Activated CD4-positive, alpha-beta memory T cell treated with anti-CD3 and anti-CD28 coated beads, Interleukin-2, amount 10 ng/mL, durations not matched to agents 7 days and 5 days (primary cell): ENCODE data around the gene MYRF. TPM values are rescaled to one million over a fixed set of nuclear protein-coding genes. Genes with fewer than 3 reads are reported as not detected.

Experiments used
- CTCF ChIA-PET: fragments of 350-600 bp; sonication (Branson Sonifier 250); formaldehyde crosslinking; loops from one replicate; lab custom pipeline; 2021; ENCODE audit warnings: antibody characterized with exemption, inconsistent platforms; lab: Charles Lee
- POLR2A ChIA-PET: fragments of 350-600 bp; sonication (Branson Sonifier 250); formaldehyde crosslinking; loops from one replicate; lab custom pipeline; 2021; ENCODE audit warnings: antibody characterized with exemption; lab: Charles Lee
- DNase-seq: peaks from one replicate; pipeline ENCODE4 v3.0.0-alpha.2; 2020
- H3K27ac Mint-ChIP-seq: one replicate; pipeline ENCODE4 v1.8.0; 2021; ENCODE audit warnings: mild to moderate bottlenecking, mixed read lengths
- H3K27me3 Mint-ChIP-seq: one replicate; pipeline ENCODE4 v1.8.0; 2021; ENCODE audit warnings: mixed read lengths
- H3K36me3 Mint-ChIP-seq: one replicate; pipeline ENCODE4 v1.8.0; 2021; ENCODE audit warnings: low read depth, mixed read lengths
- H3K4me1 Mint-ChIP-seq: one replicate; pipeline ENCODE4 v1.8.0; 2021; ENCODE audit warnings: mixed read lengths
- H3K4me3 Mint-ChIP-seq: one replicate; pipeline ENCODE4 v1.8.0; 2021; ENCODE audit warnings: mild to moderate bottlenecking, mixed read lengths
- H3K9me3 Mint-ChIP-seq: one replicate; pipeline ENCODE4 v1.8.0; 2021; ENCODE audit warnings: mixed read lengths
- total RNA-seq, 2 experiments: library from RNA; stranded (reverse); gene quantifications; one replicate each; pipeline ENCODE4 v1.2.3, GENCODE V29; 2021

MYRF gene
- total RNA-seq, 2 experiments from 2014 or later = 4.6 to 4.9 TPM

- peaks cover 22% of the 10 kb centered on the region for H3K4me1 Mint-ChIP-seq
- POLR2A ChIA-PET = no interaction called here
- no peak overlapping the region for H3K27ac Mint-ChIP-seq
- H3K4me3 Mint-ChIP-seq = no peak overlapping the region
- H3K9me3 Mint-ChIP-seq = no peaks in the 10 kb centered on the region
- CTCF ChIA-PET = no interaction called here
- no peaks in the 10 kb centered on the region for H3K36me3 Mint-ChIP-seq
- DNase-seq = no peak
- no peaks in the 10 kb centered on the region for H3K27me3 Mint-ChIP-seq
Measured at GRCh38 chr11:61769169-61769920, 16.9 kb downstream of the MYRF start.

- Mint-ChIP-seq H3K9me3 (no peaks in the 10 kb centered on the region), H3K4me3 (no peak overlapping the region), H3K36me3 (no peaks in the 10 kb centered on the region), H3K27ac (no peak overlapping the region), H3K4me1 (peaks cover 25% of the 10 kb centered on the region), H3K27me3 (no peaks in the 10 kb centered on the region)
- DNase-seq = no peak
- ChIA-PET CTCF (no interaction called here), POLR2A (no interaction called here)
Measured at GRCh38 chr11:61769946-61770683, 17.7 kb downstream of the MYRF start.

- H3K27ac Mint-ChIP-seq = peak overlapping the region; percentile 64
Measured at GRCh38 chr11:61771195-61771894, 18.9 kb downstream of the MYRF start.

GRCh38 chr11:61771985-61772455 lies 19.6 kb downstream of the MYRF start:
- ChIA-PET POLR2A (interaction anchor here (0.9 to 1.8 kb wide), 3 partner anchors 8 to 21 kb away, joined by 3 to 9 read pairs (median 3); partner anchors contain the start of genes FEN1 and TMEM258), CTCF (interaction anchor here (1.0 to 1.3 kb wide), 2 partner anchors 23 to 26 kb away, joined by 4 to 6 read pairs; no protein-coding TSS in a partner anchor)
- Mint-ChIP-seq H3K4me1 (peaks cover 37% of the 10 kb centered on the region), H3K27ac (peak overlapping the region; percentile 69), H3K36me3 (no peaks in the 10 kb centered on the region), H3K27me3 (no peaks in the 10 kb centered on the region), H3K9me3 (no peaks in the 10 kb centered on the region), H3K4me3 (no peak overlapping the region)
- DNase-seq = no peak

More at GRCh38 chr11:61771195-61771894, 18.9 kb downstream of the MYRF start:
- POLR2A ChIA-PET = interaction anchor here (1.8 kb wide), 1 partner anchor 22 kb away, joined by 9 read pairs; the partner anchor contains the start of genes FEN1 and TMEM258
- no peak for DNase-seq
- Mint-ChIP-seq H3K9me3 (no peaks in the 10 kb centered on the region), H3K27me3 (no peaks in the 10 kb centered on the region), H3K4me3 (no peak overlapping the region), H3K36me3 (no peaks in the 10 kb centered on the region), H3K4me1 (peaks cover 31% of the 10 kb centered on the region)
- CTCF ChIA-PET = no interaction called here

GRCh38 chr11:61773356-61773755 lies 20.9 kb downstream of the MYRF start:
- DNase-seq = no peak
- Mint-ChIP-seq H3K9me3 (no peaks in the 10 kb centered on the region), H3K27me3 (peaks cover 4% of the 10 kb centered on the region), H3K36me3 (no peaks in the 10 kb centered on the region), H3K4me1 (peaks cover 42% of the 10 kb centered on the region), H3K27ac (peak overlapping the region; percentile 58), H3K4me3 (no peak overlapping the region)
- ChIA-PET CTCF (interaction anchor here (1.3 kb wide), 1 partner anchor 24 kb away, joined by 4 read pairs; no protein-coding TSS in a partner anchor), POLR2A (interaction anchor here (0.7 kb wide), 1 partner anchor 17 kb away, joined by 4 read pairs; no protein-coding TSS in a partner anchor)

- Mint-ChIP-seq H3K27ac (no peak overlapping the region), H3K27me3 (peaks cover 4% of the 10 kb centered on the region), H3K9me3 (no peaks in the 10 kb centered on the region), H3K36me3 (no peaks in the 10 kb centered on the region), H3K4me1 (peaks cover 42% of the 10 kb centered on the region), H3K4me3 (no peak overlapping the region)
- no peak for DNase-seq
- POLR2A ChIA-PET = no interaction called here
- CTCF ChIA-PET = interaction anchor here (0.7 kb wide), 1 partner anchor 304 kb away, joined by 3 read pairs; no protein-coding TSS in a partner anchor
Measured at GRCh38 chr11:61773809-61774208, 21.4 kb downstream of the MYRF start.

GRCh38 chr11:61774411-61774810 lies 22.0 kb downstream of the MYRF start:
- POLR2A ChIA-PET = no interaction called here
- Mint-ChIP-seq H3K27me3 (peaks cover 4% of the 10 kb centered on the region), H3K4me3 (no peak overlapping the region)

GRCh38 chr11:61775106-61775505 lies 22.7 kb downstream of the MYRF start:
- ChIA-PET CTCF (interaction anchor here (1.0 to 1.7 kb wide), 4 partner anchors 22 to 91 kb away, joined by 3 to 8 read pairs (median 5); no protein-coding TSS in a partner anchor), POLR2A (interaction anchor here (1.2 kb wide), 1 partner anchor 18 kb away, joined by 6 read pairs; the partner anchor contains the start of genes FEN1 and TMEM258)
- DNase-seq = no peak

More at GRCh38 chr11:61774411-61774810, 22.0 kb downstream of the MYRF start:
- H3K4me1 Mint-ChIP-seq = peaks cover 42% of the 10 kb centered on the region
- no peaks in the 10 kb centered on the region for H3K36me3 Mint-ChIP-seq
- H3K27ac Mint-ChIP-seq = no peak overlapping the region
- DNase-seq = no peak
- CTCF ChIA-PET = interaction anchor here (0.7 kb wide), 1 partner anchor 304 kb away, joined by 3 read pairs; no protein-coding TSS in a partner anchor
- no peaks in the 10 kb centered on the region for H3K9me3 Mint-ChIP-seq

GRCh38 chr11:61775606-61776554 lies 23.4 kb downstream of the MYRF start:
- DNase-seq = no peak
- H3K4me3 Mint-ChIP-seq = no peak overlapping the region
- H3K9me3 Mint-ChIP-seq = no peaks in the 10 kb centered on the region
- peaks cover 41% of the 10 kb centered on the region for H3K4me1 Mint-ChIP-seq
- H3K36me3 Mint-ChIP-seq = no peaks in the 10 kb centered on the region
- CTCF ChIA-PET = interaction anchor here (1.0 to 1.7 kb wide), 5 partner anchors 22 to 92 kb away, joined by 3 to 8 read pairs (median 4); no protein-coding TSS in a partner anchor
- POLR2A ChIA-PET = interaction anchor here (1.2 kb wide), 1 partner anchor 17 kb away, joined by 6 read pairs; the partner anchor contains the start of genes FEN1 and TMEM258
- no peak overlapping the region for H3K27ac Mint-ChIP-seq
- H3K27me3 Mint-ChIP-seq = peaks cover 4% of the 10 kb centered on the region

More at GRCh38 chr11:61775106-61775505, 22.7 kb downstream of the MYRF start:
- Mint-ChIP-seq H3K4me1 (peaks cover 42% of the 10 kb centered on the region), H3K9me3 (no peaks in the 10 kb centered on the region), H3K27ac (no peak overlapping the region), H3K36me3 (no peaks in the 10 kb centered on the region), H3K4me3 (no peak overlapping the region), H3K27me3 (peaks cover 4% of the 10 kb centered on the region)

- H3K27me3 Mint-ChIP-seq = peaks cover 4% of the 10 kb centered on the region
- H3K27ac Mint-ChIP-seq = no peak overlapping the region
- no peaks in the 10 kb centered on the region for H3K36me3 Mint-ChIP-seq
- H3K4me1 Mint-ChIP-seq = peaks cover 34% of the 10 kb centered on the region
- no peak overlapping the region for H3K4me3 Mint-ChIP-seq
- ChIA-PET POLR2A (interaction anchor here (7.1 kb wide), 1 partner anchor 16 kb away, joined by 52 read pairs; the partner anchor contains the start of genes FEN1 and TMEM258), CTCF (interaction anchor here (0.7 to 1.7 kb wide), 3 partner anchors 23 to 30 kb away, joined by 3 to 8 read pairs (median 4); no protein-coding TSS in a partner anchor)
- DNase-seq = peak; percentile 77
- no peaks in the 10 kb centered on the region for H3K9me3 Mint-ChIP-seq
Measured at GRCh38 chr11:61776561-61777075, 24.2 kb downstream of the MYRF start.
